Activated CD8-positive, alpha-beta T cell treated with anti-CD3 and anti-CD28 coated beads for 36 hours (primary cell): Measurements from ENCODE around the gene SOAT1. TPM values are rescaled to one million over a fixed set of nuclear protein-coding genes. Genes with fewer than 3 reads are reported as not detected.

Source experiments
- ATAC-seq: fragments of 200-7000 bp; cut with Tn5 transposase; one replicate; pipeline ENCODE4 v1.10.0; 2021; ENCODE audit warnings: mild to moderate bottlenecking, moderate library complexity
- CTCF ChIA-PET: fragments of 350-600 bp; sonication (Branson Sonifier 250); formaldehyde crosslinking; loops from one replicate; lab custom pipeline; 2021; ENCODE audit warnings: antibody characterized with exemption; lab: Charles Lee
- POLR2A ChIA-PET: fragments of 350-600 bp; sonication (Branson Sonifier 250); formaldehyde crosslinking; loops from one replicate; lab custom pipeline; 2021; ENCODE audit warnings: antibody characterized with exemption; lab: Charles Lee
- DNase-seq: peaks from one replicate; pipeline ENCODE4 v3.0.0-alpha.2; 2020
- H3K27ac Mint-ChIP-seq: one replicate; pipeline ENCODE4 v1.8.0; 2021; ENCODE audit warnings: mild to moderate bottlenecking, mixed read lengths
- H3K27me3 Mint-ChIP-seq: one replicate; pipeline ENCODE4 v1.8.0; 2021; ENCODE audit warnings: mixed read lengths
- H3K36me3 Mint-ChIP-seq: one replicate; pipeline ENCODE4 v1.8.0; 2021; ENCODE audit warnings: low read depth, mixed read lengths
- H3K4me1 Mint-ChIP-seq: one replicate; pipeline ENCODE4 v1.8.0; 2021; ENCODE audit warnings: low read depth, mixed read lengths
- H3K4me3 Mint-ChIP-seq: one replicate; pipeline ENCODE4 v1.8.0; 2021; ENCODE audit warnings: mild to moderate bottlenecking, moderate library complexity, mixed read lengths
- H3K9me3 Mint-ChIP-seq: one replicate; pipeline ENCODE4 v1.8.0; 2021; ENCODE audit warnings: mixed read lengths
- CTCF ChIP-seq: fragments of 200-600 bp; IDR thresholded peaks from one replicate; pipeline ENCODE4 v1.8.0; 2022; ENCODE audit warnings: antibody characterized with exemption, mild to moderate bottlenecking
- intact Hi-C: fragments of 100-400 bp; cut with micrococcal nuclease; formaldehyde crosslinking; loops from one replicate; pipeline ENCODE4 v1.10.0; 2022
- total RNA-seq, 2 experiments: library from RNA; stranded (reverse); gene quantifications; one replicate each; pipeline ENCODE4 v1.2.3, GENCODE V29; 2021

Gene SOAT1
- total RNA-seq, 2 experiments from 2014 or later: 58.0 to 58.7 TPM

- Mint-ChIP-seq H3K27ac (no peak overlapping the region), H3K9me3 (peaks cover 2% of the 10 kb centered on the region), H3K36me3 (peaks cover 44% of the 10 kb centered on the region), H3K27me3 (no peaks in the 10 kb centered on the region), H3K4me1 (peaks cover 19% of the 10 kb centered on the region), H3K4me3 (no peak overlapping the region)
- intact Hi-C loops: no loop called here
- DNase-seq (no peak), ATAC-seq (no peak)
- TF ChIP-seq CTCF: no peak
- POLR2A ChIA-PET: interaction anchor here (1.5 kb wide), 1 partner anchor 34 kb away, joined by 3 read pairs; no protein-coding TSS in a partner anchor
- CTCF ChIA-PET: interaction anchor here (1.1 to 1.4 kb wide), 3 partner anchors 76 to 249 kb away, joined by 3 to 4 read pairs (median 4); no protein-coding TSS in a partner anchor
Observed at GRCh38 chr1:179327679-179328078, 34.1 kb downstream of the SOAT1 start.

- POLR2A ChIA-PET: no interaction called here
- no peak for ATAC-seq
- Mint-ChIP-seq H3K36me3 (peaks cover 45% of the 10 kb centered on the region), H3K4me3 (no peak overlapping the region), H3K27me3 (no peaks in the 10 kb centered on the region), H3K9me3 (peaks cover 2% of the 10 kb centered on the region), H3K27ac (peak overlapping the region; percentile 44), H3K4me1 (peaks cover 17% of the 10 kb centered on the region)
- DNase-seq: no peak
- CTCF ChIA-PET: no interaction called here
- no peak for TF ChIP-seq CTCF
- intact Hi-C loops: no loop called here
Observed at GRCh38 chr1:179329862-179330261, 36.3 kb downstream of the SOAT1 start.

GRCh38 chr1:179334440-179334839, 40.8 kb downstream of the SOAT1 start:
- ChIA-PET POLR2A (no interaction called here), CTCF (no interaction called here)
- no peak for ATAC-seq
- no peak for DNase-seq
- no peaks in the 10 kb centered on the region for H3K27me3 Mint-ChIP-seq
- peaks cover 35% of the 10 kb centered on the region for H3K36me3 Mint-ChIP-seq
- no peak for TF ChIP-seq CTCF
- H3K9me3 Mint-ChIP-seq: peaks cover 2% of the 10 kb centered on the region
- intact Hi-C loops: no loop called here
- no peak overlapping the region for H3K4me3 Mint-ChIP-seq
- H3K27ac Mint-ChIP-seq: no peak overlapping the region
- H3K4me1 Mint-ChIP-seq: peaks cover 19% of the 10 kb centered on the region

- Mint-ChIP-seq H3K36me3 (peaks cover 36% of the 10 kb centered on the region), H3K9me3 (no peaks in the 10 kb centered on the region), H3K27ac (no peak overlapping the region), H3K27me3 (no peaks in the 10 kb centered on the region), H3K4me1 (peaks cover 6% of the 10 kb centered on the region), H3K4me3 (no peak overlapping the region)
- ChIA-PET POLR2A (no interaction called here), CTCF (no interaction called here)
- TF ChIP-seq CTCF: no peak
- ATAC-seq (no peak), DNase-seq (no peak)
- intact Hi-C loops: no loop called here
Observed at GRCh38 chr1:179337288-179337687, 43.7 kb downstream of the SOAT1 start.

- peaks cover 6% of the 10 kb centered on the region for H3K4me1 Mint-ChIP-seq
- DNase-seq: no peak
- no peak for ATAC-seq
- peaks cover 37% of the 10 kb centered on the region for H3K36me3 Mint-ChIP-seq
- ChIA-PET POLR2A (no interaction called here), CTCF (no interaction called here)
- no peak overlapping the region for H3K27ac Mint-ChIP-seq
- H3K4me3 Mint-ChIP-seq: no peak overlapping the region
- H3K9me3 Mint-ChIP-seq: no peaks in the 10 kb centered on the region
- intact Hi-C loops: no loop called here
- no peaks in the 10 kb centered on the region for H3K27me3 Mint-ChIP-seq
- TF ChIP-seq CTCF: no peak
Observed at GRCh38 chr1:179337942-179338560, 44.5 kb downstream of the SOAT1 start.
